Measurements from ENCODE around the gene RNF215.

The RNF215 gene

DNA sequence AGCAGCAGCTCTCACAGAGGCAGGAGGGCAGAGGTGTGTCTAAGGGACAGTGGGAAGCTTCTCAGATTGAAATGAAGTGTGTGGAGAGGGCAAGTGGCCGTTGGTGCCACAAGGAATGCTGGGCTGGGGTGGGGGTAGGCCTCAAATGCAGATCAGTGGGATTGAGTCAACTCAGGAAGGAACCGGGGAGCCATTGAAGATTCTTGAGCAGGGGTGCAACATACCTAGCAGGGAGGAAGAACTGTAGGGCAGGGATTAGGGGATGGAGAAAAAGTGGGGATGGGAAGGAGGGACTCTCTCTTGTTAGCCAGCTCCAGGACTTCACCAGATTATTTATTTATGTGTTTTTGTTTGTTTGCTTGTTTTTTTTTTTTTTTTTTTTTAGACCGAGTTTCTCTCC, 6.7 kb upstream of the RNF215 start:
- DNase-seq = no peak

DNA sequence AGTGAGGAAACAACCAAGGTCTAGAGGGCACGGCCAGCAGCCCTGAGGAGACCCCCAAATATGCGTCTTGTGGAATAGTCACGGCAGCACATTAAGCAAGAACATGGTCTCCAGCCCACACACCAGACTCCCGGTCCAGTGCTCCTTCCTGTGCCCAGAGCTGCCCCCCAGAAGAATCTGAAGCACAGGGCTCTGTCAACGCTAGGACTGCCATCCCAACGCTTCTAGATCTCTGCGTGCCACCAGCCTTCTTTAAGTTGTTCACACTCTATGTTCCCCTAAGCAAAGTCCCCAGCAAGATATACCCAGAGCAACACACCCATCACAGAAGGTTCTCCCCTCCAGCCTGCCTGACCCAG, 6.1 kb upstream of the RNF215 start:
- no peak for DNase-seq

- DNase-seq = no peak
These were observed 5.6 kb upstream of the RNF215 start for GRCh38 chr22:30392661-30393321.

- DNase-seq = no peak
These were observed 3.9 kb upstream of the RNF215 start for GRCh38 chr22:30390974-30391691.

DNA sequence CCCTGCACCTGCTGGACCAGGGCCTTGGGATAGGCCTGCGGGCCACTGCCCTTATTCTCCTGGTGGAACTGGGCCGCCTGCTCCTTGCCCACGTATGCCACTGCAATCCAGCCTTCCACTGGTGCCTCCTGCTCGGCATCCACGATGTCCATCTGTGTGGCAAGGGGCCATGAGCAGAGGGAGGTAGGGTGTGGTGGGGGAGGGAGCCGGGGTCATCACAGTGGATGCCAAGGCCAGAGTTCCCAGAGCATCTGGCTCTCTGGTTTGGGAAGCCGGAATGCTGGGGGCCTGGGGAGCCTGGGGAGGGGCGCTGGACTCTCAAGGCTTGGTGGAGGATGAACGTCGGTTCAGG, 627 bp downstream of the RNF215 start:
- no peak for DNase-seq

DNA sequence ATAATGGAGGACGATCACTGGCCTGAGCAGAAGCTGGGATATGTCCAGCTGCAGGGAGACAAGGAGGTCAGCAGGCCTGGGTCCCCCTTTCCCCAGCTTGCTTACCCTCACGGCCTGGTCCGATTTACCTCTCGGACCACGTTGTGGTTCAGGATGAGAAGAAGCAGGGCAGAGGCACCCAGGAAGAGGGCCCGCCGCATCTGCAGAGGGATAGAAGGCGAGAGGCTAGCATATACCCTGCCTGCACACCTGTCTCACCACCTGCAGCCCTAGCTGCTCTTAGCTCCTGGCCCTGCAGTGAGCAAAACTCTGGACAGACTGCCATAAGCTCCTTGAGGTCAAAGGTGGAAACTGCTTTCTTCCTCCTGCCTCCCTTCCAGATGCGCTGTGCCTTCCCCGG, 1.3 kb downstream of the RNF215 start:
- DNase-seq = no peak

- no peak for DNase-seq
These were observed 4.2 kb downstream of the RNF215 start for GRCh38 chr22:30383061-30383460.

DNA sequence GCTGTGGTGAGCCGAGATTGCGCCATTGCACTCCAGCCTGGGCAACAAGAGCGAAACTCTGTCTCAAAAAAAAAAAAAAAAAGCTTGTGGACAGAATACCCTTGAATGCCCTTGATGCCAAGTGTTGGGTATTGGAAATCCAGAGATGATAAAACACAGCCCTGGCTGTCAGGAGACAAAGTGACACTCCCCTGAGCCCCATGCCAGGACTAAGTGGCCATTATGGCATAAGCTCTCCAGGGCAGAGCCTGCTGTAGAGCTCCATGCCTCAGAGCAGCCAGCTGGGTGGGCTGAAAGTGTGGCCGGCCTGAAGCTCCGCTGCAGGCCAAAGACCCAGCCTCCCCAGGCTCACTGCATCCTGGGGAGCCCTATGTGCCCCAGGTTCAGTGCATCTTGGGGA, 4.9 kb downstream of the RNF215 start:
- DNase-seq = no peak

- no peak for DNase-seq
These were observed 5.9 kb downstream of the RNF215 start for GRCh38 chr22:30381264-30381663.

GRCh38 chr22:30380011-30380410, 7.2 kb downstream of the RNF215 start:
- DNase-seq = no peak

GRCh38 chr22:30375312-30375849, 11.8 kb downstream of the RNF215 start:
- DNase-seq = no peak

DNA sequence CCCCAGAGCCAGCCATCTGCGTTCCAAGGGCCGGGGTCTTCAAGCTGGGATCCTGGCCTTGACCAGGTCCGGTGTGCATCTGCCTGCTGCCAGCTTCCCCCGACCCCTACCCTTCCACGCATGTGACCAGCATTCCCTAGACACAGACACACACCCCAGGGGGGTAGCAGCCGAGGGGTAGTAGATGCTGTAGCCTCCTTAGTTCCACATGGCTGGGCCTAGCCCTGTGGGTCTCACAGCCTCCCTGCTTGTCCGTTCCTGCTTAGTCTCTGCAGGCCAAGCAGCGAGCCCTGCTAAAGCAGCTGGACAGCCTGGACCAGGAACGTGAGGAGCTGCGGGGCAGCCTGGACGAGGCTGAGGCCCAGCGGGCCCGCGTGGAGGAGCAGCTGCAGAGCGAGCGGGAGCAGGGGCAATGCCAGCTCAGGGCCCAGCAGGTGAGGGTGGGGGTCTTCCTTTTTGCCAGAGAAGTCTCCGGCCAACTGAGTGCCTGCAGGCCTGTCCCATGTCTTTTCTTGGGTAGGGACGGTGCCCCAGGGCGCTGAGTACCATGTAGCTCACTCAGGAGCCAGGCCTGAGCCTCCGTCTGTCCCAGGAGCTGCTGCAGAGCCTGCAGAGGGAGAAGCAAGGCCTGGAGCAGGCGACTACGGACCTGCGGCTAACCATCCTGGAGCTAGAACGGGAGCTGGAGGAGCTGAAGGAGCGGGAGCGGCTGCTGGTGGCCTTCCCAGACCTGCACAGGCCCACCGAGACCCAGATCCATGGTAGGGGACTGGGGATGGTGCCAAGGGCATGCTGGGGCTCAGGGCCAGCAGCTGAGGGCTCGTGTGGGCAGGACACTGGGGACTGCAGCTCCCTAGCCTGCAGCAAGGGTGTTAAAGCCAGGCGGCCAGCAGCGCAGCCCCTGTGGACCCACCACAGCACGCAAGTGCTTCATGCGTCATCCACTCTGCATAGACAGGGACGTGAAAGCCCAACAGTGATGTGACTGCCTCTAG, 13.6 kb downstream of the RNF215 start:
- no peak for DNase-seq

- DNase-seq = no peak
These were observed 14.3 kb downstream of the RNF215 start for GRCh38 chr22:30372915-30373314.

DNA sequence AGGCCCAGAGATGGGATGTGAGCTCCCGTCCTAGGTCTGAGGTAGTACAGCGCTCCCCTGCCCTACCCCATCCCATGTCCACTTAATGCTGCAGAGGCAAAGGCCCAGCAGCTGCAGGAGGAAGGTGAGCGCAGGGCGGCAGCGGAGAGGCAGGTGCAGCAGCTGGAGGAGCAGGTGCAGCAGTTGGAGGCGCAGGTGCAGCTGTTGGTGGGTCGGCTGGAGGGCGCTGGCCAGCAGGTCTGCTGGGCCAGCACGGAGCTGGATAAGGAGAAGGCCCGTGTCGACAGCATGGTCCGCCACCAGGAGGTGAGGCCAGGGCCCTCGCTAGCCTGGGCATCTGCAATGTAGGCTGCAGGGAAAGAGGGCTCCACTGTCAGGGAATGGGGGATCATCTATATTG, 15.2 kb downstream of the RNF215 start:
- no peak for DNase-seq

DNA sequence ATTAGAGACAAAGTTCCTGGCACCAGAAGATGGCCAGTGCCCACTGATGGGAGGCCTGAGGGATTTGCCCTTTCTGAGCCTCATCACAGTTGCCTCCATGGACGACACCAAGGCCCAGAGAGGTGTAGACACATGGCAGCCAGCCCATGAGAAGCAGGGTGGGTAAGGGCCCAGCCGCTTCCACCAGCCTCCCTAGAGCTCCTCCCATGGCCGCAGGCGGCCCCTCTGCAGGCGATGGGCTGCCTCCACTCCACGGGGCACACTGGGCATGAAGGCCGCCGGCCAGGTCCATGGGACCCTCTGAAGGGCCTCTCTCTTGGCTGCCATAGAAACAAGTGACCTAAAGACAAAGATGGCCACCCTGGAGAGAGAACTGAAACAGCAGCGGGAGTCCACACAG, 15.9 kb downstream of the RNF215 start:
- DNase-seq = no peak

DNA sequence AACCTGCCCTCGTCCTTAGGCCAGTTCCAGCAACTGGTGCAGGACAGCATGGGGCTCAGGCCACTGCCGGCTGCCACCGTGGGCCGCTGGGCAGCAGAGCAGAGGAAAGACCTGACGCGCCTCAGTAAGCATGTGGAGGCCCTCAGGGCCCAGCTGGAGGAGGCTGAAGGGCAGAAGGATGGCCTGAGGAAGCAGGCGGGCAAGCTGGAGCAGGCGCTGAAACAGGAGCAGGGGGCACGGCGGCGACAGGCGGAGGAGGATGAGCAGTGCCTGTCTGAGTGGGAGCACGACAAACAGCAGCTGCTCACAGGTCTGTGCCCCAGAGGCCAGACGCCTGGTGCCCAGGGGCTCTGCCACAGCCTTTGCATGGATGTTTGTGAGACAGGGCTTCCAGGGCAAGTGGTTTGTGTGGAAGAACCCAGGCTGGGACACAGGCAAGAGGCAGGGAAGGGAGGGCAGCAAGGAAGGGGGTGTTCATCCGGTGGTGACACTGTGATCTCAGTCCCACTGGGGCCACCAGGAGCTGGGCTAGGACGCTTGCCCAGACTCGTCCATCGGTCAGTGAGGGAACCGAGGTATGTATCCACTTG, 16.5 kb downstream of the RNF215 start:
- no peak for DNase-seq

- no peak for DNase-seq
These were observed 18.8 kb downstream of the RNF215 start for GRCh38 chr22:30368420-30368819.

- no peak for DNase-seq
These were observed 21.3 kb downstream of the RNF215 start for GRCh38 chr22:30365891-30366290.

DNA sequence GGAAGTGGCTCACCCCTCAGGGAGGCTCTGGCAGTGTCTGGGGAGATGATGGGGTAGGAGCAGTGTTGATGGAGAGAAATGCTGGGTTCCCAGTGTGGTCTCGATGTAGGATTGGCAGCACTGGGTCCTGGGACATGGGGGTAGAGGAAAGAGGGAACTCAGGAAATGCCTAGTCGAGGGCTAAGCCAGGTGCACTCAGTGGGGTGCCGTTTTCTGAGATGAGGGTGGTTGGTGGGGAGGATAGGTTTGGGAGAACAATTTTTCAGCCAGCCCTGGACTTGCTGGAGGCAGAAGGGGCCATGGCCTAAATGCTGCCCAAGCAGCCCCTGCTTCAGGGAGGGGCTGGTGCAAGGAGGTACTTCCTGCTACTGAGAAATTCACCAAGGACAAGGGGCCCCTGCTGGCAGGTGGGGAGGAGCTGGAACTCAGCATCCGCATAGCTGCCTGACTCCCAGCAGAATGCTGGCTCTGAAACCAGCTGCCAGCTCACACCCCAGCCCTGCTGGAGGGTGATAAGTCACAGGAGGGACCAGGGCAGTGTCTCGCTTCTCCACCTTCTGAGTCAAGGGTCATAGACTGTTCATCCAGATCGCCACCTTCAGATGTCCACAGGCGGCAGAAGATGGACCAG, 24.4 kb downstream of the RNF215 start:
- DNase-seq = no peak

DNA sequence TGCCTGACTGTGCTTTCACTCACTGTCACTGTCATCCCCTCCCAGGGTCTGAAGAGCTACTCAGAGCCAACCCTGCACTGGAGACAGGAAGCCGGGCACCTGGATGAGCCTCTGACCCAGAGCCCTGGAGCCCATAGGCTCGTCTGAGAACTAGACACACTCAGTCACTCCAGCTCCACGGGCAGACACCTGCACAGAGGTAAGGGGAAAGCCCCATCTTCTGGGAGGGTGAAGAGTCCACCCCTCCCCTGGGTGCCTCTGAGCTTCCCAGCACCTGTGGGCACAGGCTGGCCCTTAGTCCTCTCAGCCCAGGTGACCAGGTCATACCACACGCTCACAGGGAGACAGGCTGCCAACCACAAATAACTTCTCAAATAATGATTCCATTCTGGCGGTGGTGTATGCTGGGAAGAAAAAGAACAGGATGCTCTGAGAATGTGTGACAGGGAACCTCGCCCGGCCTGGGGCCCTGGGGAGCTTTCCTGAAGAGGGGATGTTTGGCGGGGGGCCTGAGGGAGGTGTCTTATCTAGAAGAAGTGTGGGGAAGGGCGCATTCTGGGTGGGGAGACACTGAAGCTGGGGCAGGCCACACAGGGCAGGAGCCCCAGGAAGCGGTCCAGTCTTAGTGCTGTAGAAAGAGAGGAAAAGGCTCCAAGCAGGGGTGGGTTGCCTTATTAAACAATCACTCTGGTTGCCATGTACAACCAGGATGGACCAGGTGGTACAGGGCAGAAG, 25.1 kb downstream of the RNF215 start:
- DNase-seq = no peak

GRCh38 chr22:30358541-30358940, 28.7 kb downstream of the RNF215 start:
- DNase-seq = no peak
